GM23338 (cell line): ENCODE results near the gene HCFC1. TPM values are rescaled to one million over a fixed set of nuclear protein-coding genes. Genes with fewer than 3 reads are reported as not detected.

Source experiments
- ATAC-seq: fragments of 200-7000 bp; cut with Tn5 transposase; 3 replicates; pipeline ENCODE4 v1.9.1; 2020
- DNase-seq: peaks from one replicate; pipeline ENCODE4 v3.0.0-alpha.2; 2015; ENCODE audit warnings: low spot score
- H2AFZ ChIP-seq: fragments of 200-600 bp; sonication (generic); 2 replicates; pipeline ENCODE4 v1.8.0; 2016; ENCODE audit warnings: antibody characterized with exemption, mild to moderate bottlenecking, moderate library complexity
- H3F3A ChIP-seq: fragments of 200-600 bp; sonication (generic); replicated peaks from 2 replicates; pipeline ENCODE4 v1.8.0; 2017; ENCODE audit warnings: antibody characterized with exemption, mixed run types, low read depth
- H3K27ac ChIP-seq: fragments of 200-600 bp; sonication (generic); 2 replicates; pipeline ENCODE4 v1.6.1; 2016; ENCODE audit warnings: low read depth
- H3K27me3 ChIP-seq: fragments of 200-600 bp; sonication (generic); 2 replicates; pipeline ENCODE4 v1.8.0; 2016; ENCODE audit warnings: mild to moderate bottlenecking, mixed run types, moderate library complexity; ENCODE audit not compliant: insufficient read depth
- H3K36me3 ChIP-seq: fragments of 200-600 bp; sonication (generic); 2 replicates; pipeline ENCODE4 v1.8.0; 2016; ENCODE audit warnings: mild to moderate bottlenecking; ENCODE audit not compliant: insufficient read depth
- H3K4me1 ChIP-seq: fragments of 200-600 bp; sonication (generic); 2 replicates; pipeline ENCODE4 v1.8.0; 2016; ENCODE audit warnings: mild to moderate bottlenecking, moderate library complexity; ENCODE audit not compliant: insufficient read depth
- H3K4me2 ChIP-seq: fragments of 200-600 bp; sonication (generic); 2 replicates; pipeline ENCODE4 v1.7.1; 2017; ENCODE audit warnings: mixed run types
- H3K4me3 ChIP-seq: fragments of 200-600 bp; sonication (generic); 2 replicates; pipeline ENCODE4 v1.6.1; 2016; ENCODE audit warnings: mixed run types
- H3K79me2 ChIP-seq: fragments of 200-600 bp; sonication (generic); replicated peaks from 2 replicates; pipeline ENCODE4 v1.8.0; 2017; ENCODE audit warnings: mild to moderate bottlenecking; ENCODE audit not compliant: insufficient read depth
- H3K9me2 ChIP-seq: fragments of 200-600 bp; sonication (generic); 2 replicates; pipeline ENCODE4 v1.8.0; 2017; ENCODE audit not compliant: insufficient read depth
- H4K20me1 ChIP-seq: fragments of 200-600 bp; sonication (generic); replicated peaks from 2 replicates; pipeline ENCODE4 v1.8.0; 2017; ENCODE audit warnings: mild to moderate bottlenecking; ENCODE audit not compliant: insufficient read depth
- H3K27ac Mint-ChIP-seq: 2 replicates; pipeline ENCODE4 v1.8.0; 2020; ENCODE audit warnings: inconsistent platforms, mild to moderate bottlenecking, moderate library complexity, mixed read lengths
- H3K27me3 Mint-ChIP-seq: 3 replicates; pipeline ENCODE4 v1.8.0; 2022; ENCODE audit warnings: low read depth, mild to moderate bottlenecking, moderate library complexity, mixed read lengths, inconsistent platforms; ENCODE audit not compliant: insufficient read depth, poor library complexity
- H3K36me3 Mint-ChIP-seq: 3 replicates; pipeline ENCODE4 v1.8.0; 2021; ENCODE audit warnings: low read depth, mild to moderate bottlenecking, inconsistent platforms, moderate library complexity, mixed read lengths
- H3K4me1 Mint-ChIP-seq: 3 replicates; pipeline ENCODE4 v1.8.0; 2020; ENCODE audit warnings: mild to moderate bottlenecking, inconsistent platforms, mixed read lengths
- H3K4me3 Mint-ChIP-seq: 3 replicates; pipeline ENCODE4 v1.8.0; 2021; ENCODE audit warnings: moderate library complexity, mild to moderate bottlenecking, inconsistent platforms, mixed read lengths
- H3K9me3 Mint-ChIP-seq: 3 replicates; pipeline ENCODE4 v1.8.0; 2020; ENCODE audit warnings: moderate library complexity, mild to moderate bottlenecking, inconsistent platforms, mixed read lengths
- CTCF ChIP-seq, 2 experiments: fragments of 200-600 bp in 1 of 2; sonication (generic) in 1 of 2; conservative IDR thresholded peaks; 2 replicates each; pipeline versions ENCODE4 v1.5.1 to v1.6.1; 2016 to 2017; ENCODE audit warnings: antibody characterized with exemption in 2 of 2, low read depth in 2 of 2, mild to moderate bottlenecking in 2 of 2, moderate library complexity in 1 of 2
- JUNB ChIP-seq: IDR thresholded peaks from one replicate; pipeline ENCODE4 v1.6.1; 2016; ENCODE audit warnings: antibody characterized with exemption; ENCODE audit not compliant: unreplicated experiment
- POLR2AphosphoS5 ChIP-seq: IDR thresholded peaks from 2 replicates; pipeline ENCODE4 v1.6.1; 2016; ENCODE audit warnings: antibody characterized with exemption, low read depth
- ZNF331 ChIP-seq: fragments of 250-450 bp; sonication (Bioruptor Pico); IDR thresholded peaks from 2 replicates; pipeline ENCODE4 v1.5.0; 2020; ENCODE audit warnings: low read depth, mild to moderate bottlenecking, moderate library complexity
- ZNF462 ChIP-seq: fragments of 250-450 bp; sonication (Bioruptor Pico); IDR thresholded peaks from 2 replicates; pipeline ENCODE4 v1.5.0; 2020; ENCODE audit warnings: mild to moderate bottlenecking, moderate library complexity
- polyA plus RNA-seq: library from polyadenylated mRNA; unstranded; fragments of >200 nt; fragmentation: Nextera tagmentation; extraction: Ambion mirVana; gene quantifications from 2 replicates; pipeline ENCODE4 v1.2.1, GENCODE V29; 2016
- total RNA-seq: library from RNA; depleted of rRNA; stranded (reverse); fragments of >200 nt; shearing (Covaris generic); gene quantifications from 2 replicates; pipeline ENCODE4 v1.2.3, GENCODE V29; 2014

HCFC1 gene
- total and polyA plus RNA-seq, 2 experiments from 2014 or later: 33.0 to 188 TPM

GRCh38 chrX:153927922-153928760 is 43.5 kb downstream of the HCFC1 start:
- H3K79me2 ChIP-seq: no peaks in the 10 kb centered on the region
- H4K20me1 ChIP-seq: no peaks in the 10 kb centered on the region; the same call in 1 of the 2 replicates
- TF ChIP-seq JUNB: no peak
- no peak for TF ChIP-seq ZNF331
- 0 out of 4 replicates have a peak, but pooled peaks of 1 of the 2 experiments have one; percentile 2 for TF ChIP-seq CTCF (conservative IDR thresholded peaks at IDR 0.05; ENCODE audit: low read depth in 2 of 2)
- TF ChIP-seq ZNF462 (CRISPR knock-in tag): no peak
- peak; percentile 50 for TF ChIP-seq POLR2AphosphoS5
- no peak overlapping the region for H2AFZ ChIP-seq
- Mint-ChIP-seq H3K27ac (peak overlapping the region; percentile 96), H3K27me3 (peaks cover 9% of the 10 kb centered on the region), H3K4me3 (peak overlapping the region; percentile 77), H3K9me3 (no peaks in the 10 kb centered on the region; the same call in 2 of the 3 replicates), H3K4me1 (peaks cover 20% of the 10 kb centered on the region), H3K36me3 (peaks cover 22% of the 10 kb centered on the region)
- no peaks in the 10 kb centered on the region for H3K36me3 ChIP-seq
- H3K4me3 ChIP-seq: peak overlapping the region; percentile 65
- peak; percentile 85 for ATAC-seq
- peak; percentile 96 for DNase-seq
- no peaks in the 10 kb centered on the region for H3K27me3 ChIP-seq
- H3K4me2 ChIP-seq: peak overlapping the region; percentile 83
- peaks cover 10% of the 10 kb centered on the region; the same call in 1 of the 2 replicates for H3K4me1 ChIP-seq
- peak overlapping the region; percentile 90 for H3K27ac ChIP-seq
- H3F3A ChIP-seq: 0 out of 2 replicates have a peak, but pooled peaks cover 5% of the 10 kb centered on the region
- H3K9me2 ChIP-seq: no peaks in the 10 kb centered on the region
